OCI-M1 (cell line): ENCODE data around the gene ACVR2B.

Experiments used
- DNase-seq: peaks from one replicate; lab custom pipeline; 2025; lab: John Stamatoyannopoulos, UW

ACVR2B gene

DNA sequence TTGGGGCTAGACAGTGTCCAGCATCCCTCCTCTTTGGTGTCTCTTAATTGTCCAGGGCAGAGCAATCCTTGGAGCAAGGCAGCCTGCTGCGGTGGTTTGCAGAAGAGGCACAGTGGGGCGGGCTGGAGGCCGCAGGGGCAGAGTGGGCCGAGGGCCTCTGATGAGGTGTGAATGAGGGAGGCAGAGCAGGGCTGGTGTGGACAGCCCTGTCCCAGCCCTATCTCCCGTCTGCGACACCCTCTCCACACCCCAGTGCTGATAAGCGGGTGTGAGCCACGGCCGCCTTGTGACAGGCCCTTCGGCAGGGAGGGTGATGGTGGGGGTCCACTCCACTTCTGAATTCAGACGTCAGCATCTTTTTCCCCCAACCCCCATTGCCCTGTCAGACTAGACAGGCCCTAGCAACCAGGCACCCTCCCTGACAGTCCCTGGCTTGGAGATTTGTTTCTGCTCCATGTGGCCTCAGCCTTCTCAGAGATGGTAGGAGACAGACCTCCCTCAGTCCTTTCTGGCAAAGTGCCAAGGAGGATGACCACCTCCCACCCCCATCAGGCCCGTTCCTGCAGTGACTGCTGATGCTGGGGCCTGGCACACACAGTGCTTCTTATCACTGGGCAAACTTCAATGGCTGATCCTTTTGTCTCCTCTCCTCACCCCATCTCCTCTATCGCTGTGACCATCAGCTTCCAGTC, 79.7 kb downstream of the ACVR2B start:
- DNase-seq, result no peak

DNA sequence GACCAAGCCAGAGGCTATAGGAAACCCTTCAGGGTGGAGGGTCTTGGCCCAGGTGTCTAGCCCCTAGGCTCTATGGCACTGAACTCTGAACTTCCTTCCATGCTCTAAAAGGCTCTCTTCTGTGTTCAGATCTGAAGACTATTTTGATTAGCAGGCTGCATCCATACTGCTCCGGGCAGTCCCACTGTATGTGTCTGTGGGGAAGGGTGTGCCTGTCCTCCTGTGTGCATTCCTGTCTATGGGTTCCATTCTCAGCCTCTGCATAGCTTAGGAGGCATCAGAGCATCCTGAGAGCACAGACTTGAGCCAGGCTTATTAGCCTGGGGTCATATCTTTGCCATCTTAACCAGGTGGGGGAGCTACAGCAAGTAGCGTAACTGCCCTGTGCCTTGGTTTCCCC, 80.5 kb downstream of the ACVR2B start:
- no peak for DNase-seq

DNA sequence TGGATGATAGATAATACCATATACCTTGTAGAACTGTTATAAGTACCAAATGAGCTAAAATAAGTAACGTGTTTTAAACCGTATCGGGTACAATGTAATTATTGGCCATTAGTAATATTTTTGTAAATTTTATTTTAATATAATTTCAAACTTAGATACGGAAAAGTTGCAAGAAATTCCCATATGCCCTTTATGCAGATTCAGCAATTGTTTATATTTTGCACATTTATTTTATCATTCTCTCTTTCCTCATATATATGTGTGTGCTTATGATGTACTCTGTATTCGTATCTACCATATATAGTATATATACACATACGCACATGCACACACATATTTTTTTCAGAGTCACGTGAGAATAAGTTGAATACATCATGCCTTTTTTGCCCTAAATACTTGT, 80.9 kb downstream of the ACVR2B start:
- no peak for DNase-seq

DNA sequence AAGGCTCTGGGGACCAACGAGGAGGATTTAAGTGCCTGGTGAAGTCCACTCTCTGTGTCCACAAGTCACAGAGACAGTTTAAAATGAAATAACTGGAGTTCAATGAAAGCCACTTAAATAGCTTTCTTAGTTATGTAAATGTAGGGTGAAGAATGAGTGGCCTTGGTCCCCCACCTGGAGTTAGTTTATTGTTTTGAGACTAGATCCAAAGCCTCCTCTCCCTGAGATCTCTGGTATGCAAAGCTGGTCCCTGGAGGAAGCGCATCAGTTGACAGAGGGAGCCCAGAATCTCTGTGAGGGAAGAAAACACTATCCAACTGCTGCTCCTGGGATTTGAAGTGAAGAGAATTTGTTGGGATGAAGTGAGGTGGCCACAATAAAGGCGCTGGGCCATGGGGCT, 83.0 kb downstream of the ACVR2B start:
- DNase-seq, result no peak

DNA sequence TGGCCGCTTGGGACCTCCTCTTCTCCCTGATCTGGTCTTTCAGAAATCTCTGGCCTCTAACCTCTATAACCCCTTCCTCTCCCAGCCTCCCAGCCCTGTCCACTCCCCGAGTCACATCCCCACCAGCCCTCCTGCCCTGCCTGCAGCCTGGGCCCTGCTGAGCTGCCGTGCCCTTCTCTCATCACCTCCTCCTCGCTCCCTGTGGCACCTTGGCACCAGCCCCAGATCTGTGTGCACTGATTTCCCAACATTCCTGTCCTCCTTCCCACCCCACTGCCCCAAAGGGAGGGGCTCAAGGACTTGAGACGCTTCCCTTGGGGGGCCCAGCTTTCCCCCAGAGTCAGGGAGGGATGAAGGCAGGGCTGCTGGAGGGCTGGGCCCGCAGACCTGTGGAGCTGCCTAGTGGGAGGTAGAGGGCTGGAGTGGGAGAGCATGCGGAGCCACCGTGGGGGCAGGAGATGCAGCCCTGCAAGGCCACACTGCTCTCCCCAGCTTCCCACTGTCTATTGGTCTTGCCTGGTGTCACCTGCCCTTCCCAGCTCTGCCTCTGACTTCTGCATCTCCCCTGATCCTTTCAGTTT, 85.2 kb downstream of the ACVR2B start:
- no peak for DNase-seq

DNA sequence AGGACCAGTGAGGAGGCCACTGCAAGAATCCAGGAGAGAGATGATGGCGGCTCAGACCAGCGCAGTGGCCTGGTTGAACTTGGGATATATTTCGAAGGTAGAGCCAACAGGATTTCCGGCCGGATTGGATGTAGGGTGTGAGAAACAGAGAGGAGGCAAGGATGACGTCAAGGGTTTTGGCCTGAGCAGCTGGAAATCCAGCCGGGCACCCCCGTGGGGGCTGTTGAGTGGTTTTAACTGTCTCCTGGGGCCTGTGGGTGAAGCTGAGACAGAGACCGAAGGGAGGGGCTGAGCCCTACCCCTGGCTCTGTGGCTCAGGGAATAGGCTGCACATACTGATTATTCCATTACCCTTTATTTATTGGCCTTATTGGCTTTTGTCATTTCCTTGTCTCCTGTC, 88.1 kb downstream of the ACVR2B start:
- DNase-seq, result no peak
